KOPT-K1 (cell line): ENCODE data around the gene BAIAP2L1.

Experiments used
- H3K27ac ChIP-seq: fragments of 200-600 bp; sonication (generic); 2 replicates; pipeline ENCODE4 v1.5.1; 2016; ENCODE audit warnings: antibody characterized with exemption, mild to moderate bottlenecking, low read depth, low read length; ENCODE audit not compliant: poor library complexity, severe bottlenecking
- H3K36me3 ChIP-seq: fragments of 200-600 bp; sonication (generic); 2 replicates; pipeline ENCODE4 v1.5.1; 2017; ENCODE audit warnings: antibody characterized with exemption, mild to moderate bottlenecking, low read length, moderate library complexity; ENCODE audit not compliant: insufficient read depth
- H3K9me3 ChIP-seq: fragments of 200-600 bp; sonication (generic); 2 replicates; pipeline ENCODE4 v1.5.1; 2017; ENCODE audit warnings: antibody characterized with exemption, low read length, mild to moderate bottlenecking; ENCODE audit not compliant: insufficient read depth, poor library complexity, severe bottlenecking

Gene BAIAP2L1

DNA sequence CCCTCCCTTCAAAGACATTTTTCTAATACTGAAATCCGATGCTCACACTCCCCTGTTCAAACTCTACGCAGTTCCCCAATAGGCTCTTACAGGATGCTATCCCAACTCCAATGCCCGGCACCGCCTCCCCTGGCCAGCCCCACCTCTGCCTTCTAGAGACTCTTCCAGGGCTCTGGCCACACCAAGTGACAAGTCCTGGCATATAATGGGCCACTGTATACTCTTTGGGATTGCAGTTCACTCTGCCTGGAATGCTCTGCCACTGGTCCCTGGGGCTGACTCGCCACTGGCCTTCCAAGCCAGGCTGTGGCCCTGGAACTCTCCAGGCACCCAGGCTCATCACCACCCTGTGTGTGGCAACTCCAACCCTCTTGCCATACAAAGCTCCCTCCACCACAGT is 122.5 kb downstream of the BAIAP2L1 start:
- Histone ChIP-seq H3K27ac (no peak overlapping the region), H3K9me3 (no peaks in the 10 kb centered on the region), H3K36me3 (no peaks in the 10 kb centered on the region)

DNA sequence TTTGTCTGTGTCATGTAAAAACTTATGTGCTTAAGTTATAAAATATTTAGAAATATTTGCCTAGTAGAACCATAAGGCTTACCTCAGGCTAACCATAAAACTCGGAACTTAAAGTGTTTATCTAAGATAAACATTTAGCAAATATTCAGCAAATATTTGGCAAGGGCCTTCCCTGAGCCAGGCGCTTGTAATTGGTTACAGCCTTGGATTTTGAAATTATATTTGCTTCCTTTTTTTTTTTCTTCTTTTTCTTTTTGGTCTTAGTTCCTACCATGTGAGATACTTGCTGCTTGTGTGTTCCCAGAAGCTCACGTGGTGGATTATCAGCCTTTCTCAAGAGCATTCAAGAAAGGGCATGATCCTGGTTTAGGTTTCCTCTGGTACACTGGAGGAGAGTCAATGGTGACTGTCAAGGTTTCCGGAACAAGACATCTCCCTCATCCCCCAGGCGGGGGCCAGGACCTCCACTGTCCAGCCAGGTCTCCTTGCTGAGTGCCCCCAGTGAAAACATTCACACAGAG is 124.6 kb downstream of the BAIAP2L1 start:
- Histone ChIP-seq H3K9me3 (no peaks in the 10 kb centered on the region), H3K36me3 (no peaks in the 10 kb centered on the region), H3K27ac (no peak overlapping the region)

DNA sequence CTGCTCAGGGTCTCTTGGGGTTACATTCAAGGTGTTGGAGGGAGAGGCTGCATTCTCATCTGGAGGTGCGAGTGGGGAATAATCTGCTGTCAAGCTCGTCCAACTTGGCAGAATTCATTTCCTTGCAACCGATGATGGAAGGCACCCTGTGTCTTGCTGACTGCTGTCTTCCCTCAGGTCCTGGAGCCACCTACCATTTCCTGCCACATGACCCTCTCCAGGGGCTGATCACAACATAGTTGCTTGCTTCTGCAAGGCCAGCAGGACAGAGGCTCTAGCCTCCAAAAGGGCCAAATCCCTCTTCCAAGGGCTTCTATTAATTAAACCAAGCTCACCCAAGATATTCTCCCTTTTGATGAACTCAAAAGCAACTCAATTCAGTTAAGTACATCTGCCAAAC is 133.6 kb downstream of the BAIAP2L1 start:
- H3K9me3 ChIP-seq, result no peaks in the 10 kb centered on the region
- H3K27ac ChIP-seq, result no peak overlapping the region
- H3K36me3 ChIP-seq, result no peaks in the 10 kb centered on the region; the same call in 1 of the 2 replicates

DNA sequence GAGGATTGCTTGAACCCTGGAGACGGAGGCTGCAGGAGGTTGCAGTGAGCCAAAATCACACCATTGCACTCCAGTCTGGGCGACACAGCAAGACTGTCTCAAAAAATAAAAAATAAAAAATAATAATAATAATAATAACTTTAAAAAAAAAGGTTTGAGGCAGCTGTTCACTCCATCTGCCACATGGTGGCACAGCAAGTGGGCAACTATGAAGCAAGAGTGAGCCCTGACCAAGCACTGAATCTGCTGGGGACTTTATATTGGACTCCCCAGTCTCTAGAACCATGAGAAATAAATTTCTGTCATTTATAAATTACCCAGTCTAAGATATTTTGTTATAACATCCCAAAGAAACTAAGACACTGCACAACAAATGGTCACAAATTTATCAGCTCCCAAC is 134.1 kb downstream of the BAIAP2L1 start:
- no peaks in the 10 kb centered on the region; the same call in 1 of the 2 replicates for H3K36me3 ChIP-seq
- H3K9me3 ChIP-seq, result peaks cover 2% of the 10 kb centered on the region
- no peak overlapping the region for H3K27ac ChIP-seq

DNA sequence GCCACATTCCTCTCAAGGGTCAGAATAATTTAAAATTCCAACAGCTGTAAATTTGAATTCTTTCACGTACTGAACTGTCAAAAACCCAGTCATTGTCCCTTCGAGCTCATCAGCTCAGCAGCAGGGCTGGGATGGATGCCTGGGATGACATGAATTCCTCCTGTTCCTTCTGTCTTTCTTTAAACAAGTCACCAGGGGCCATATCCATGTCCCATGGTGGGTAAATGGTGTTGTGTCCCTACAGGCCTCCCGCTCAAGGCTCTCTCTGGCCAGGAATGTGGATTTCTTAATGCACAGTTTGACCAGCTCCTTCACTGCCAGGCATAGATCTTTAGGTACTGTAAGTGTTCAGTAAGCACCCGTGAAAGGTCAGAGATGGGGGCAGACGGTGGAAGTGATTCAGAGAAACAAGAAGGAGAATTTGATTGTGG is 135.0 kb downstream of the BAIAP2L1 start:
- Histone ChIP-seq H3K36me3 (peaks cover 8% of the 10 kb centered on the region; the same call in 1 of the 2 replicates), H3K9me3 (peaks cover 10% of the 10 kb centered on the region), H3K27ac (no peak overlapping the region)

DNA sequence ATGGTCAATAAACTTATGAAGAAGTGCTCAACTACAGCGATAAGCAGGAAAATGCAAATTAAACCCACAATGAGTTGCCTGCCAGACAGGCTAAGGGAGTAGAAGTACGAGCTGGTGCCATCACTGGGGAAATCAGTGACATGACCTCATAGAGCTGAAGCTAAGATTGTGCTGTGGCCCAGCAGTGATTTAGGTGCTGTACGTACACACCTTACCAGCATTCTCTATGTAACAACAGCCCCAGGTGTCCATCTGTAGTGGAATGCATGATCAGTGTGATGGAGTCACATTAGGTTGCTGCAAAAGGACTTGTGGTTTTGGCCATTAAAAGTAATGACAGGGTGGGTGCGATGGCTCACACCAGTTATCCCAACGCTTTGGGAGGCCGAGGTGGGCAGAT is 143.2 kb downstream of the BAIAP2L1 start:
- Histone ChIP-seq H3K27ac (no peak overlapping the region), H3K9me3 (peaks cover 10% of the 10 kb centered on the region)

DNA sequence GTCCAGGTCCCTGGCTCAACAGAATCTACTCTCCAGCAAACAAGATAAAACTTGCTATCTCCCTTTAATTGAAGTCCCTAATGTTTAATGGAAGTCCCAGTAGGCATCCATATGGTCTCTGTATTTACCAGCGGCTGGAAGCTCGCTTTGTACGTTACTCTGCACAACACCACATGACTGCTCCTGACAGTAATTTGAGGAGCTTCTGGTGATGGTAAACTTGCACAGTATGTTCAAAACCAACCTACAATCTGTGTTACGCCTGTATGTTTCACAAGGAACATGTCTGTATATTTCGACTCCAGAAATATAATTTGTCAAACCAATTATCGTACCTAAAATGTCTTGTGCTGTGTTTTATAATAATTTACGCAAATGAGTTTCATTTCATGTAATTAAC is 144.5 kb downstream of the BAIAP2L1 start:
- Histone ChIP-seq H3K9me3 (peaks cover 4% of the 10 kb centered on the region), H3K36me3 (peaks cover 33% of the 10 kb centered on the region), H3K27ac (no peak overlapping the region)

More for the DNA sequence above, 143.2 kb downstream of the BAIAP2L1 start:
- peaks cover 35% of the 10 kb centered on the region for H3K36me3 ChIP-seq

DNA sequence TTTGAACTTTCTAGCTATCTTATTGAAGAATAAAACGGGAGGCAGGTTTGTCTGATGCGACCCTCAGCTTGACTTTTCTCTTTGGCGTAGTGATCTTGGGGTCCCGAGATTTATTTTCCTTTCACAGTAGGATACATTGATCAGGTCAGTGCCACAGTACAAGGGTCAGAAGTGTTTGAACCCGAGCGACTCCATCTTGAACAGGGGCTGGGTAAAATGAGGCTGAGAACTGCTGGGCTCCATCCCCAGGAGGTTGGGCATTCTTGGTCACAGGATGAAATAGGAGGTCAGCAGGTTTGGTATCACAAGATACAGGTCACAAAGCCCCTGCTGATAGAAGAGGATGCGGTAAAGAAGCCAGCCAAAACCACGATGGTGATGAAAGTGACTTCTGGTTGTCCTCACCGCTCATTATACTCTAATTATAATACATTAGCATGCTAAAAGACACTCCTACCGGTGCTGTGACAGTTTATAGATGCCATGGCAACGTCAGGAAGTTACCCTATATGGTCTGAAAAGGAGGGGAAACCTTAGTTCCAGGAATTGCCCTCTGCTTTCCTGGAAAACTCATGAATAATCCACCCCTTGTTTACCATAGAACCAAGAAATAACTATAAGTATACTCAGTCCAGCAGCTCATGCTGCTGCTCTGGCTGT is 145.8 kb downstream of the BAIAP2L1 start:
- no peaks in the 10 kb centered on the region for H3K9me3 ChIP-seq
- peaks cover 23% of the 10 kb centered on the region for H3K36me3 ChIP-seq
- H3K27ac ChIP-seq, result no peak overlapping the region

DNA sequence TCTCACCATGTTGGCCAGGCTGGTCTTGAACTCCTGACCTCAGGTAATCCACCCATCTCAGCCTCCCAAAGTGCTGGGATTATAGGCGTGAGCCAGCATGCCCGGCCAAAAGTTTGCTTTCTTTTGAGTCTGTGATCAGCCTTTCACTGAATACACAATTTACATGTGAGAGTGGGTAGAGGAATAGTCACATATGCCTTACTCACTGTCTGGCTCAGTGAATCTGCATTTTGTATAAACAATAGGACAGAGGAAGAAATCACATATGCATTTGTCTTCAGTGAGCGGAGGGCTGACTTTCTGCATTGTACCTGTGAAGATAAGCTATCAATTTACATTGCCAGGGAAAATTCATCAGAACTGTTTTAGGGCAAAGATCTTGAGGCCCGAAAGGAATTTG is 146.4 kb downstream of the BAIAP2L1 start:
- Histone ChIP-seq H3K9me3 (no peaks in the 10 kb centered on the region), H3K27ac (no peak overlapping the region), H3K36me3 (peaks cover 23% of the 10 kb centered on the region)

DNA sequence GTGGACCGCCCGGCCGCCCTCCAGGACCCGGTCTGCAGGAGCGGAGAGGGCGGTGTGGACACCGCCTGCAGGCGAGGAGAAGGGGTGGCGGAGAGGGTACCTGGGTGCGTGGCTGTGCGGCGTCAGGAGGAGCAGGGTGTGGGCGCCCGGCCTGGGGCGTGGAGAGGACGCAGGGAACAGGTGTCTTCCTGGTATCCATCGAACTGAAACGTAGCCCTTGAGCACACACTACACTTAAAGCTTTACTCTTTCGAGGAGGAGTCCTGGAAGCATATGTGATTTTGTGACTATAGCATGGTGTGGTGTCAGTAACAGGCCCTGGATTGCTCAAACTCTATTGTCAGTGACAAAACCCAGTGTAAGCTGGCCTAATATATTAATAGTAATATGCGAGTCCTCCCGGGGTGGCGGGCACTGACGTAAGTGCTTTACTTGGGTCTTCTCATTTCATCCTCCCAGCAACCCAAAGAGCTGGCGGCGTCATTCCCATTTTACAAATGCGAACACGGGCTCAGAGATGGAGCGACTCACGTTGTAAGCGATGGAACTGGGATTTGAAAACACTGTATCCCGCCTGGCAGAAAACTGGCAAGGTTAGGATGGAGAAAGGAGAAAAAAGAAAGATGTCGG is 148.3 kb downstream of the BAIAP2L1 start:
- H3K36me3 ChIP-seq, result peaks cover 19% of the 10 kb centered on the region
- peak overlapping the region; percentile 67 for H3K27ac ChIP-seq
- H3K9me3 ChIP-seq, result no peaks in the 10 kb centered on the region

DNA sequence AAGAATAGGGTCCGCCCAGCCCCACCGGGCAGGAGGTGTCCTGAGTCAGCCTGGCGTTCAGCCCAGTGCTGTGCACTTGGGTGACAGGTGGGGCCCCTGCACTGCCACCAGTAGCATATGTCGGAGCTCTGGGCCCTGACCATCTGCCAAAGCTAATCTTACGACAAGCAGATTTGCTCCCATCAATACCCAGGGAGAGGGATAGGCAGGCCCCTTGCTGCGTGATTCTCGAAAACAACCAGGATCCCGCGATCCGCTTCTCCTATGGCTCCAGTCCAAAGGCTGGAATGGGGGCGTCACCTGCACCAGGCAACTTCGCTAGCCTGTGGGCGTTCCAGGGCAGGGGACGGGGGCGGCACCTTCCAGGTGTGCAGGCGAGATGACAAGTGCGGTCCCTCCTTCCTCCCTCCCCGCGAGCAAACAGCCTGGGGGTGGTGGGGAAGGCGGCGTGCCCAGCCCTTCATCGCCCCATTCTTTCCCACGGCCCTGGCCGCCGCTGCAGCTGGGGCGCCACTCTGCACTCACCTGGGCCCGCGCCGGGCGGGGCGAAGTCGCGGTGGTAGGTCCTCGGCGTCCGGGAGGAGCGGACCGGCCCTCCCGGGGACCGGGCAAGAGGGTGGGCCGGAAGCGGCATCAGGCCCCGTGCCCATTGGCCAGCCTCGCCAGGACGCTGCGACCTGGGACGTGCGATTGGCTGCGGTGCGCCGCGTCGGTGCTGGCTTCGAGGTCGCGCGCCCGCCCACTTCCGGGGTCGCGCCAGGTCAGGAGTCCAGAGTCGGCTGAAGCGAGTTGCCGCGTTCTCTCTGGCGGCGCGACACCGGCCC is 149.1 kb downstream of the BAIAP2L1 start, which contains the start of gene TECPR1:
TSS of gene TECPR1 (minus strand) at position 632 of the 824 bp plus-strand sequence. CDS start 6,086 bp downstream, outside the sequence.
- peak within 1 kb of the TSS; percentile 67 for H3K27ac ChIP-seq
- peaks cover 15% of the 10 kb centered on the region for H3K36me3 ChIP-seq
- H3K9me3 ChIP-seq, result no peaks in the 10 kb centered on the region

DNA sequence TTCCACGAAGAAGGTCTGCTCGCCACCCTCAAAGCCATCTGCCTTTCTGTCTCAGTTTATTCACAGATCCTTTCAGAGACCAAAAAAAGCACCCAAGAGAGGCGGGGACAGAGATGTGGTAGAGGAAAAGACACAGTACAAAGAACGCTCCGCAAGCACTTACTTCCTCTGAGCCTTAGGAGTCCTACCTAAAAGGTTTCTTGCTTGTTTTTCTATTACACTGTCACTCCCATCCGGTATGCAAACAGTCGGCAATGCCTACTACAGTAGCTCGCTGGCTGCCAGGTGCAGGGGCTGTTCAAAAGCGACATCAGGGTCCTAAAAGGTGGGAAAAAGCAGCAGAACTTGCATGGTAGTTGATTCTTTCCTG is 149.7 kb downstream of the BAIAP2L1 start:
- H3K36me3 ChIP-seq, result peaks cover 9% of the 10 kb centered on the region; the same call in 1 of the 2 replicates
- H3K27ac ChIP-seq, result peak overlapping the region; percentile 67
- H3K9me3 ChIP-seq, result no peaks in the 10 kb centered on the region

DNA sequence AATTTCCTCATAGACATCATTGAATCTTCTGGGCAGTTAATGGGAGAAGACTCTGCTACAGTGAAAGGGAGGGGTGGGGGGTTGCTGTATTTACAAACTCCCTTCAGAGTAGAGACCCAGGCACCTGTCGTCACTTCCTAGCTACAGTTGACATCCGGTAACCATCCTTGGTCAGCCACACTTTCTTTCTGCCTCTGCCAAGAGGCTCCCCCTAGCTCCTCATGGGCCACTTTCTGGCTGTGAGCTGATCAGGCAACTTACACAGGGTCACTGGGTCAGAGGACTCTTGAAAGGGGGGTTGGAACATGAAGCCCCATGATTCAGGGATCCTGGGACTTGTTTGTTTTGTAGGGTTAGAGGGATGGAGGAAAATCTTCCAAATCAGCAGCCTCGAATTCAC is 150.1 kb downstream of the BAIAP2L1 start:
- Histone ChIP-seq H3K27ac (peak overlapping the region; percentile 67), H3K36me3 (peaks cover 8% of the 10 kb centered on the region; the same call in 1 of the 2 replicates), H3K9me3 (no peaks in the 10 kb centered on the region)

DNA sequence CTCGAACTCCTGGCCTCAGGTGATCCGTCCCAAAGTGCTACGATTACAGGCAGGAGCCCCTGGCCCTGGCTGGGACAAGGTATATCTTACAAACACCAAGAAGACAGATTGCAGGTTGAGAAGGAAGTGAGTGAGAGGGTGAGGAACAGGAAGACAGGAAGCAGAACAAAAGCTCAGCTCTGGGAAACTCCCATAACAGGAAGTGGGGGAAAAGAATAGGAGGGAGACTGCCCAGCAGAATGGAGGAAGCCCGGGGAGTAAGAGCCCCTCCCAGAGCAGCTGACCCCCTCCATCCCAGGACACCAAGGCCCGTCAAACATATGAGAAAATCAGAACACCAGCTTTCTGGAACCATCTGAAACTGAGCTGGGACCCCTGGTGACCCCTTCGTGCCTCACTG is 151.8 kb downstream of the BAIAP2L1 start:
- no peak overlapping the region for H3K27ac ChIP-seq
- no peaks in the 10 kb centered on the region for H3K9me3 ChIP-seq
- H3K36me3 ChIP-seq, result peaks cover 3% of the 10 kb centered on the region; the same call in 1 of the 2 replicates

DNA sequence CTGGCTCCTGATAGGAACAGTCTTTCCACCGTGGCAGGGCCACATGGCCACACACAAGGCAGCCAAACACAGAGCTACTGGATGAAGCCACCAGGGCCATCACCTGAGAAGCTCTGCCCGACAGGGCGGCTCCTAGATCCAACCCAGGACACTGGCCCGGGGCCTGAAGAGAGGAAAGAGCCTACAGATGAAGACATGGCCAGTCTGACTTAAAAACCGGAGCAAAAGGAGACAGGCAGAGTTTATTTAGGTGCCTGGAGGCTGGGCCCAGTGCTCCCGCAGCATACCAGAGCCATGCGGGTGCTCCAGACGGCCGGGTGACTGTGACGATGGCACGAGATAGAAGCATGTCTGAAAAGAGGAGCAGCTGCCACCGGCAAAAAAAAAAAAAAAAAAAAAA is 152.7 kb downstream of the BAIAP2L1 start:
- Histone ChIP-seq H3K36me3 (peaks cover 5% of the 10 kb centered on the region; the same call in 1 of the 2 replicates), H3K27ac (no peak overlapping the region), H3K9me3 (no peaks in the 10 kb centered on the region)
